NCI-H748 (cell line): ENCODE measurements around the gene PIK3R5.
A peak's percentile ranks its signal among the peaks of the same experiment; 100 is the strongest.

Experiments
- DNase-seq: peaks from one replicate; lab custom pipeline; 2025; ENCODE audit not compliant: unreplicated experiment; lab: John Stamatoyannopoulos, UW

Gene PIK3R5, protein sequence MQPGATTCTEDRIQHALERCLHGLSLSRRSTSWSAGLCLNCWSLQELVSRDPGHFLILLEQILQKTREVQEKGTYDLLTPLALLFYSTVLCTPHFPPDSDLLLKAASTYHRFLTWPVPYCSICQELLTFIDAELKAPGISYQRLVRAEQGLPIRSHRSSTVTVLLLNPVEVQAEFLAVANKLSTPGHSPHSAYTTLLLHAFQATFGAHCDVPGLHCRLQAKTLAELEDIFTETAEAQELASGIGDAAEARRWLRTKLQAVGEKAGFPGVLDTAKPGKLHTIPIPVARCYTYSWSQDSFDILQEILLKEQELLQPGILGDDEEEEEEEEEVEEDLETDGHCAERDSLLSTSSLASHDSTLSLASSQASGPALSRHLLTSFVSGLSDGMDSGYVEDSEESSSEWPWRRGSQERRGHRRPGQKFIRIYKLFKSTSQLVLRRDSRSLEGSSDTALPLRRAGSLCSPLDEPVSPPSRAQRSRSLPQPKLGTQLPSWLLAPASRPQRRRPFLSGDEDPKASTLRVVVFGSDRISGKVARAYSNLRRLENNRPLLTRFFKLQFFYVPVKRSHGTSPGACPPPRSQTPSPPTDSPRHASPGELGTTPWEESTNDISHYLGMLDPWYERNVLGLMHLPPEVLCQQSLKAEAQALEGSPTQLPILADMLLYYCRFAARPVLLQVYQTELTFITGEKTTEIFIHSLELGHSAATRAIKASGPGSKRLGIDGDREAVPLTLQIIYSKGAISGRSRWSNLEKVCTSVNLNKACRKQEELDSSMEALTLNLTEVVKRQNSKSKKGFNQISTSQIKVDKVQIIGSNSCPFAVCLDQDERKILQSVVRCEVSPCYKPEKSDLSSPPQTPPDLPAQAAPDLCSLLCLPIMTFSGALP

DNA sequence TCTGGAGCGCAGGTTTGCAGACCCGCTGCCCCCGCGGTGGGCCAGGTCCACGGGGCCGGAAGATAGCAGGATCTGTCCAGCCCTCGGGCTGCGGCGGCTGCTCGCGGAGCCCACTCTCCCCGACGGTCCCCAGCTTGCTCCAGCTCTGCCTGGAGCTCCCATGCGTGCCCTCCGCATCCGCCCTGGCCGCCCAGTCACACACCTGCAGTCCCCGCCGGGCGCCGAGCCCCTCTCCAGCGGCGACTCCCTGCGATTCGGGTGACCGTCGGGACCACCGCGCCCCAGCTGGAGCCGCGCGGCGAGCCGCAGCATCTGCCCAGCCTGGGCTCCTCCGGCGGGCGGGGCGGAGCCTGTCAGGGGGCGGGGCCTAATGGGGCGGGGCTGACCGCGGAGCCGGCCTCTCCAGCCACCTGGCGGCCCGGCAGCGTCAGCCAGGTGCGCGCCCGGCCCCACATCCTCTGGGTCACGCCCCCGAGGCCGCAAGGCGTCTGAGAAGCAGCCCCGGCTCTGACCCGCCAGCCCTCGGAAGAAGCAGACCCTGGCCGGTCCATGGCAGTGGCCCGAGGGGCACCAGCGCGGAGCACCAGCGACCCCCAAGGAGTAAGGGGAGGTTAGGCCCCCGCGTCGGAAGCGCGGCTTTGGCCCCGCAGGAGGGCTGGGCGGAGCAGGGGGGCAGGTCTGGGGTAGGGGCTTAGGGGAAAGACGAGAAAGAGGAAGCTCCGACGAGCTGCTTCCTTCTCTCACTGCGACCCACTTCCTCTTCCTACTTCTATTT lies at the start of gene PIK3R5:
TSS of gene PIK3R5 (minus strand) at position 314 of the 775 bp plus-strand sequence. CDS start 54,213 bp downstream, outside the sequence.
- peak; percentile 93 for DNase-seq

GRCh38 chr17:9011001-9011400 lies 45.5 kb upstream of the PIK3R5 start:
- DNase-seq = no peak

GRCh38 chr17:9009737-9010136 lies 44.2 kb upstream of the PIK3R5 start:
- DNase-seq = no peak

GRCh38 chr17:9009096-9009495 lies 43.6 kb upstream of the PIK3R5 start:
- no peak for DNase-seq

DNA sequence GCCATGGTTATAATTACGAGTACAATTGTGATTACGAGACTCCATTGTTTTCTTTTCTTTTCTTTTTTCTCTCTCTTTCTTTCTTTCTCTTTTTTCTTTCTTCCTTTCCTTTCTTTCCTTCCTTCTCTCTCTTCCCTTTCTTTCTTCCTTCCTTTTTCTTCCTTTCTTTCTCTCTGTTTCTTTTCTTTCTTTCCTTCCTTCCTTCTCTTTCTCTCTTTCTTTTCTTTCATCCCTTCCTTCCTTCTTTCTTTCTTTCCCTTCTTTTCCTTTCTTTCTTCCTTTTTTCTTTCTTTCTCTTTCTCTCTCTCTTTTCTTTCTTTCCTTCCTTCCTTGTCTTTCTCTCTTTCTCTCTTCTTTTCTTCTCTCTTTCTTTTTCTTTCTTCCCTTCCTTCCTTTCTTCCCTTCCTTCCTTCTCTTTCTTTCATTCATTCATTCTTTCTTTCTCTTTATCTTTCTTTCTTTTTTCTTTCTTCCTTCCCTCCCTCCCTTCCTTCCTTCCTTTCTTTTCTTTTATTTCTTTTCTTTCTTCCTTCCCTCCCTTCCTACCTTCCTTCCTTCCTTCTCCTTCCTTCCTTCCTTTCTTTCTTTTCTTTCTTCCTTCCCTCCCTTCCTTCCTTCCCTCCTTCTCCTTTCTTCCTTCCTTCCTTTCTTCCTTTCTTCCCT lies 41.7 kb upstream of the PIK3R5 start:
- DNase-seq = no peak

- DNase-seq = no peak
Measured at GRCh38 chr17:9006175-9006767, 40.8 kb upstream of the PIK3R5 start.

GRCh38 chr17:9004961-9005285 lies 39.4 kb upstream of the PIK3R5 start:
- no peak for DNase-seq

DNA sequence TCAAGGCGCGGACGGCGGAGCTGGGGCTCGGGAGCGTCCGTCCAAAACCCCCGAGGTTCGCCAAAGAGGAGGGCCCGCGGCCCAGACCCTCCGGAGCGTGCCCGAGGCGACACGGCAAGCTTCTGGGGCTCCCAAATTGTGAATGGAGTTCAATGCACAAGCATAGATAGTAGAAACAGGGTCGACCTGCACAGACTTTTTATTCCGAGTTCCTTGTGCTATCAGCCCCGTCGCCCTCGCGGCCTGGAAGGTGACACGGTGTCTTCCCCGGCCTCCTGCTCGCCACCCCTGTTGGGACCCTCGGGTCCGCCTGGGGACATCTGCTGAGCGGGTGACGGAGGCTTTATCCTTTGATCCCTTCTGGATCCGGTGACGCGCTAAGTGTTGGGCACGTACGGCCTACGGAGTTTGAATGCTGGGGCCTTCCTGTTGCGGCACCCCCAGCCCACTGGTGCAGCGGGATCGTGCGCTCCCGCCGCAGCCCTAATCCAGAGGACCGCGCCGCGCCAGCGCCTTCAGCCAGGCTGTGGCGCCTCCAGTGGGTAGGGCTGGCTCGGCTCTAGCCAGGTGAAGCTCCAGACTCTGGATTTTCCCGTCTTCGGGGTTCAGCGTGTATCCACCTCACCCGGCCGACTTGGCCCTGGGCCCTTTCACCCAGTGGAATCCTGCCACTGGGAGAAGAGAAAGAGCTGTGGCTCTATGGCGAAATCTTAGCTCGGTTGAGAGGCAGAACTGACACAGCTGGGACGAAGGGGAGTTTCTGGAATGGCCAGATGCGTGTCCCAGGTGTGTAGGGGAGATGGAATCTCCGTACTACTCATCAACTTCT lies 38.8 kb upstream of the PIK3R5 start:
- DNase-seq = no peak

- DNase-seq = peak; percentile 60
Measured at GRCh38 chr17:9003355-9004131, 38.0 kb upstream of the PIK3R5 start.

DNA sequence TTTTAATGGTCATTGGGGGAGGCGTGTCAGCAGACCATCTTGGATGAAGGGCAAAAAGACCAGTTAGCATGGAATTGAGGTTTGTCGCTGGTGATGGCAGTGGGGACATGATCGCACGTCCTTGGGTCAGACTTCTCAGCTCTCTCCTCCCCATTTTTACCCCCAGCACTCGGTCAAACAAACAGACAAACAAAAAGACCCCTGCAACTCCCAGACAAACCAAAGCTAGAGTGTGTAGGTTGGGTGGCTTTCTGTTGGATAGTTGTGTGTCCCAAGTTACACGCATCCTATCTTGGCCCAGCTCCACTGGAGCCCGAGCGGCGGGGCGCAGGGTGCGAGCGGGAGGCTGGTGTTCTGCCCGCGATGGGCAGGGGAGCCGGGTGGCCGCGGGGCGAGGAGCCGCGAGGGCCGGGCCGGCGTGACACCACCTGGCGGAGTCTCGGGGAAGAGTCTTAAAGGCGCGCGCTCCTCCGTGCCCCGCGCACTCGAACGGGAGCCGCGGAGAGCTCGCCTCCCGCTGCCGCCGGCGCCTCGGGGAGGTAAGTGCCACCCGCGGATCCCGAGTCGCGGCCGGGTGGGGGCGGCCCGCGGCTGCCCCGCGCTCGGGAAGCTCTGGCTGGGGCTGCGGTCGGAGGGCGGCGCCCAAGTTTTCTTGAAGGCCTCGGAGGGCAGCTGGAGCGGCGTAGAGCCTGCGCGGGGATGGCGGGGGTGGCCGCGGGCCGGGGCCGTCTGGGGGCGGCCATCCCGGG lies 37.3 kb upstream of the PIK3R5 start:
- DNase-seq = peak; percentile 69

- peak; percentile 36 for DNase-seq
Measured at GRCh38 chr17:9002227-9002605, 36.7 kb upstream of the PIK3R5 start.

DNA sequence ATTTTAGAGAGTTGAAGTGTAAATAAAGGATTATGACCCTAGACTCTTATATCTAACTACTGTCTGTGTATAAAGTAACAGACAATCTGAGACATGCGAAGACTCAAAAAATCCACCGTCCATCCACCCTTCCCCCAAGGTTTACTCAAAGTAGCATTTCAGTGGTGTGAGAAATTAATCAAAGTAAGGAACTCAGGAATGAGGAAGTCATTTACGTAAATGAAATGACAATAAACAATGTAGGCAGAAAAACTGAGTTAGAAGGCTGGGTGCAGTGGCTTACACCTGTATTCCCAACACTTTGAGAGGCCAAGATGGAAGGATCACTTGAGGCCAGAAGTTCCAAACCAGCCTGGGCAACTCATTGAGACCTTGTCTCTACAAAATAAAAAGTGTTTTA lies 36.1 kb upstream of the PIK3R5 start:
- DNase-seq = no peak

DNA sequence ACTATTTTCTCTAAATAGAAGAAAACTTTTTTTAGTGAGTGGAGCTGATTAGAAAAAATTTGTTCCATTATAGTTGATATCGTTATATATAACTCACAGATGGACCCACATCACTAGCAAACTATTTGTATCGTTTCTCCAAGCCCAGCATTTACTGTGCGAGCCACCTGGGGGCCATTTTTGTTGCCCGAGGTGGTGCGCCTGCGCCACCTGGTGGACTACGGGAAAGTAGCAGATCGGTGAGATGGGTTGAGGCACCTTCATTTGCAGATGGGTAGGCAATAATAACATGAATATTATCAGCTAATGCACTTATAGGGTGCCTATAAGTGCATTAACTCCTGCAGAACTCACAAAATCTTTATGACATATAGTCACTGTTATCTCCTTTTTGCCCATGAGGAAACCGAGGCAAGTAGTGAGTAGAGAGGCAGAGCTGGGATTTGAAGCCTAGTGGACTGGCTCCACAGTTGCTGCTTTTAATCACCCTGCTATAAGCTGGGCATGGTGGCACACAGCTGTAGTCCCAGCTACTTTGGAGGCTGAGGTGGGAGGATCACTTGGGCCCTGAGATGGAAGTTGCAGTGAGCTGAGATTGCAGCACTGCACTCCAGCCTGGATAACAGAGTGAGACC lies 32.6 kb upstream of the PIK3R5 start:
- peak; percentile 80 for DNase-seq

DNA sequence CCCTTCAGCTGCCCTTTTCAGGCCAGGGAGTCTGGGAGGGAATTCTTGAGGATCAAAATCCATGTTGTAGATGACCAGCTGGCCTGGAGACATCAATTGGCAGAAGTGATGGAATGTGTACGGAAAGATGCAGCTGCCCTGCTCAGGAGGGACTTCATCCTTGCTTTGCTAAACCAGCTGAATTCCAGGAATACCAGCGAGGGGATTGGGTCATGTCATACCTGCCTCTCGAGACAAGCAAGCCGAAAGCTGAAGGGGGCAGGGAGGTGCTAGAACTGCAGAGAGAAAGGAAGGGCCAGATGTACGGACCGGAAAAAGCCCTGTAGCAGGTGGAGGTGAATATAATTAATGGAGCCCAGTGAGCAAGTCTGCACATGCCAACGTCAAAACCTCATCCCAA lies 30.2 kb upstream of the PIK3R5 start:
- no peak for DNase-seq

DNA sequence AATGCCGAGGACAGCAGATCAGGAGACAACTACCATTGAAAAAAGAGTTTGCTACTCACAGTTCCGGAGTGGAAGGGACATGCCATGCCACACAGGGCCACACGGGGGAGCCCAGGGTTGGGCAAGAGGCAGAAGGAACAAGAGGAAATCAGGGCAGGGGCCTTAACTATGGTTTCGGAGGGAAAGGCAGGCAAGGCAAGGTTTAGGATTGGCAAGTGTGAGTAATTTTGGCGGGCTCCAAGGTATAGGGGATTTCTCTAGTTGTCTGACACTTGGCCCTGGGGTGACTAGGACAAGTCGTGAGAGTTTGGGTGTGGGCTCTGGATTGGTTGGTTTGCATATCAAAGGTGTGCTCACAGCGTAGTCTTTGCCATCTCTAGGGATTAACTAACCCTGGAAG lies 28.8 kb upstream of the PIK3R5 start:
- DNase-seq = peak; percentile 73

DNA sequence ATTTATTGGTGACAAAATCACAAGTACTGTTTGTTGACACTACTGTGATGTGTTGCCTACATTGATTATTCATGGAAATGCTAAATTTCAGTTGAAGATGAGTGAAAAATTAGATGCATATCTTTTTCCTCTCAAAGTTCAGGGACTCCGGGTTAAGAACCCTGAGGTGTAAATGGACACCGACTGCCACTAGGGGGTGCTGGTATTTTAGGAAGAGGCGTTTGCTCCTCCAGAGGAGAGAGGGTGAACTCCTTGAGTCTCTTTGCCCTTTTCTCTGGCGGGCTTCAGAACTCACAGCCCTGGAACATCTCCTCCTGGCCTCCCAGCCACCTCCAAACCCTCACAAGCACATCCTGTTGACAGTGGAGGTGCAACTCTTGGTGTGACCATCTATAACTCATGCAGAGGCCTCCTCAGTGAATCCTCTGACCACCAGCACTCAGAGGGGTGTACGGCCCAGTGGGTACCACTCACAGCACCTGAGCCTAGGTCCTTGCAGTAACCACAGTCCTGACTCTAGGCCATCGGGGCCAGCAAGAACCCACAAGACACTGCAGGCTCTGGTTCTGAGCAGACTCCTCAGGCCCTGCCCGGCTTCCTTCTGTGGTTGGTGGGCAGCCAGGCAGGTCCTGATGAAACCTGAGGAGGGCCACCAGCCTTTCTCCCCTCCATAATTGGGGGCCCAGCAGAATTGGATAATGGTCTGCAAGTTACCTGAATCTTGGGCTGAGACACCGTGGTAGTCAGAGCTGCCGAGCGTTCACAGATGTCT lies 26.2 kb upstream of the PIK3R5 start:
- peak; percentile 64 for DNase-seq
